ENCODE data around the gene MTMR10.

Gene MTMR10

DNA sequence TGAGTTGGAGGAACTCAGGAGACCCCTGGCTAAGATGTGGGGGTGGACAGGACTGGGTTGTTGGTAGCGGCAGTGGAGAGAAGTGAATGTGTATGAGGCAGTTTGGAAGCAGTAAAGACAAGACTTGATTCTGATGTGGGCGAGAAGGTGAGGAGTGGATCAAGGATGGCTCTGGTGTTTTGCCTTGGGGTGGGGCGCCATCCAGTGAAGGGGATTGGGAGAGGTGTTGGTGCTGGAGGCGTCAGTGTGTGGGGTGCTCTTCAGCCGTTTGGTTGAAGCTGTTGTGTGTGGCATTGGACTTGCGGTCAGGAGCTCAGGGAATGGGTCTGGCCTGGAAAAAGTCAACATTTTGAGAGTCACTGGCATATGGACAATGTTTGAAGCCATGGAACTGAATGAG lies 74.4 kb downstream of the MTMR10 start:
- FAIRE-seq = no peak

DNA sequence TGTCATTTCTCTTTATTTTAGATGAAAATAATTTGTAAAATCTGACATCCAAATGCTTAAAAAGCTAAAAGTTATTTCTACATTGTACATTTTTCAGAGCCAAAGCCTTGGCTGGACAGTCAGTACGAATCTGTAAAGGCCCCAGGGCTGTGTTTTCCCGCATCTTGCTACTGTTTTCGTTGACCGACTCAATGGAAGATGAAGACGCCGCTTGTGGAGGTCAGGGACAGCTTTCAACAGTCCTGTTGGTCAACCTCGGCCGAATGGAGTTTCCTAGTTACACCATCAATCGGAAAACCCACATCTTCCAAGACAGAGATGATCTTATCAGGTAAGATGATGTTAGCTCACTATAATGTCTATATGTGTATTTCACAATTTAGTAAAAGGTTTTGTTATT lies 77.7 kb downstream of the MTMR10 start:
- FAIRE-seq = no peak

DNA sequence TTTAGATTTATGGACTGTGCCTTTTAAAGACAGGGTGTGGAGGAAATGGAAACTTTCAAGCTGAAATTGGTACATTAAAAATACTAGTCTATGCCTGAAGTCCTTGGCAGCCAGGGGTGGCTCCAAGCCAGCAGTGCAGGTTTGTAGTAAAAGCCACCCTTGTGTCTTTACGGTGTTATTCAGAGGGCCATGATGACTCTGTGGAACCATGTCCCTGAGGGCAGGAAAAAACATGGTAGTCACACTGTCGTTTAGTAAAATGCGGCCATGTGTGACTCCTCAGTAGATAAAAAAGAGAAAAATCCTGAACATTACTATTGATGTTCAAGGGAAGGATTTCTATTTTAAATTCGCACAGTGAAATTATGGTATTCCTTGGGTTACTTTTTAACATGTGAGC lies 85.1 kb downstream of the MTMR10 start:
- no peak for FAIRE-seq

DNA sequence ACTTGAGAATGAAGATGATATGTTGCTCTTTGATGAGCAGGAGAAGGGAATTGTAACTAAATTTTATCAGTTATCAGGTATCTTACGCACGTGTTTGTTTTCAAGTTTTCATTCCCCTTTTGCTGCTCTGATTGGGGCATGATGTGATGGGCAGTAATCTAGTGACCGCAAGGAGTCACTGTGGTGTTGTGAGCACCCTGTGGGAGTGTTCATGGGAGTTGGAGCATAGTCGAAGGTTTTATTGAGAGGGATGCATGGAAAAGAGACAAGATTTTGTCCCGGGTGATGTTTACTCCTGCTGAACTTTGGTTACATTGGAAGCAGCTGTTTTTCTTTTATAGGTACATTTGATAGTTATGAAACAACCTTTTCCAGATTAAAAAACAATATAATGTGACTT lies 85.6 kb downstream of the MTMR10 start:
- no peak for FAIRE-seq

DNA sequence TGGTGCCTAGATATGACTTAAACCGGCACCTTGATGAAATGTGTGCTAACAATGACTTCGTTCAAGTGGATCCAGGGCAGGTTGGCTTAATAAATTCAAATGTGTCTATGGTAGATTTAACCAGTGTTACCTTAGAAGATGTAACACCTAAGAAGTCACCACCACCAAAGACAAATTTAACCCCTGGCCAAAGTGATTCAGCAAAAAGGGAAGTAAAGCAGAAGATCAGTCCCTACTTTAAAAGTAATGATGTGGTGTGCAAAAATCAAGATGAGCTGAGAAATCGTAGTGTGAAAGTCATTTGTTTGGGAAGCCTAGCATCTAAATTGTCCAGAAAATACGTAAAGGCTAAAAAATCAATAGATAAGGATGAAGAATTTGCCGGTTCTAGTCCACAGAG lies 86.6 kb downstream of the MTMR10 start:
- FAIRE-seq = no peak

DNA sequence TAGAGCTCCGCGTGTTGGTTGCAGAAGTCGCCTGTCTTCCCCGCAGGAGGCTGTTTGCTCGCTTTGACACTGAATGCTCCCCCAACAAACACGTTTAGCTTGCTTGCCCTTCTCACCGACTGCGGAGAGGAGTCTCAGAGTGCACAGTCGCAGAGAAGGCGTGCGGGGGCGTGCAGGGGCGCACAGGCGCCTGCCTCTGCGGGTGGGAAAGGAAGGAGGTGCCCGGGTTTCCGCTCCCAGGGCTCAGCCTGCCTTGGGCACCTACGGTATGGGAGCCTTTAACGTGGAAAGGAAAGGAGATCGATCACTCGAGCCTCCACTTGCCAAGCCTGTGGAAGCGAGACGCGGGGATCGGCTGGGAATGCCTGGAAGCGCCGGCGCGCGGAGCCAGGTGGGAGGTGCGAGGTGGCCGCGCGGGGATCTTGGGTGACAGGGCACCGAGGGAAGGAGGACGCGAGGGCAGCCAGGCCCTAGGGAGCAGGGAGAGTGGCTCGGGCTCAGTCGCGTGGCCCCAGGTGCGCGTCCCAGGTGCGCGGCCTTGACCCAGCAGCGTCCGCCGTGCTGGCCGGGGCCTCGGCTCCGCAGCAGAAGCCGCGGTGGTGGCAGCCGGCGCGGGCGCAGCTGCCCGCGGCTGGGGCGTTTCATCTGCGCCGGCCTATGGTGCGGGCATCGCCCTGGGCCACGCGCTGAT lies 87.8 kb downstream of the MTMR10 start, which contains the start of gene FAN1:
Gene FAN1 (plus strand): TSS at position 419 of the 691 bp plus-strand sequence. CDS start 749 bp downstream, outside the sequence.
- no peak for FAIRE-seq

DNA sequence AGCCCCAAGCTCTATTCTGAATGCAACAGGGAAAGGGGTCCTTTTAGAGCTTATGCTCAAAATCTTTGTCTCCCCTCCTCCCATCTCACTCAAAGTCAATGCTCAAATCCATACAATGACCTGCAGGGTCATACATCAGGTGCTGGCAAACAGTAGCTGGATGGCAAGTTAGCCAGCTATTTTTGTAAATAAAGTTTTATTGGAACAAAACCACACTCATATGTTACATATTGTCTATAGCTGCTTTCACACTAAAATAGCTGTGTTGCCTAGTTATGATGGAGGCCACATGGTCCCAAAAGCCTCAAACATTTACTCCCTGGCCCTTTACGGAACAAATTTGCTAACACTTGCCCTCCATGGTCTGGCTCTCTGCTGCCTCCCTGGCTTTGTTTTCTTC lies 89.5 kb downstream of the MTMR10 start:
- FAIRE-seq = no peak

DNA sequence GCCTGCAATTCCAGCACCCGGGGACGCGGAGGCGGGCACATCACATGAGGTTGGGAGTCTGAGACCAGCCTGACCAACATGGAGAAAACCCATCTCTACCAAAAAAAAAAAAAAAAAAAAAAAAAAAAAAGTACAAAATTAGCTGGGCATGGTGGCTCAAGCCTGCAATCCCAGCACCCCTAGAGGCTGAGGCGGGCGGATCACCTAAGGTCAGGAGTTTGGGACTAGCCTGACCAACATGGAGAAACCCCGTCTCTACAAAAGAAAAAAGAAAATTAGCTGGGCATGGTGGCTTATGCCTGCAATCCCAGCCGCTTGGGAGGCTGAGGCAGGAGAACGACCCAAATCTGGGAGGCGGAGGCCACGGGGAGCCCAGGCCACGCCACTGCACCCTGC lies 95.2 kb downstream of the MTMR10 start:
- FAIRE-seq = no peak

DNA sequence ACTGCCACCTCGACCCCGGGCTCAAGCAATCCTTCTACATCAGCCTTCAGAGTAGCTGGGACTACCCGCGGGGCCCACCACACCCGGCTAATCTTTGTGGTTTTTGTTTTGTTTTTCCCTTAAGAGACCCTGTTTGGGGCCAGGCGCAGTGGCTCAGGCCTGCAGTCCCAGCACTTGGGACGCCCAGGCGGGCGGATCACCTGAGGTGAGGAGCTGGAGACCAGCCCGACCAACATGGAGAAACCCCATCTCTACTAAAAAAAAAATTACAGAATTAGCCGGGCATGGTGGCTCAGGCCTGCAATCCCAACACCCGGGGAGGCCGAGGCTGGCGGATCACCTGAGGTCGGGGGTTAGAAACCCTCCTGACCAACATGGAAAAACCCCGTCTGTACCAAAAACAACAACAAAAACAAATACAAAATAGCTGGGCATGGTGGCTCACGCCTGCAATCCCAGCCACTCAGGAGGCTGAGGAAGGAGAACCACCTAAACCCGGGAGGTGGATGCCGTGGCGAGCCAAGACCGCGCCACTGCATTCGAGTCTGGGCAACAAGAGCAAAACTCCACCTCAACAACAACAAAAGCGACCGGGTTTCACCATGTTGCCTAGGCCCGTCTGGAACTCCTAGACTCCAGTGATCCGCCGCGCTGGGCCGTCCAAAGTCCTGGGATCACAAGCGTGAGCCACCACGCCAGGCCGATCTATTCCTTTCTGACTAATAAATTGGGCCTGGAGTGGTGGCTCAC lies 95.8 kb downstream of the MTMR10 start:
- FAIRE-seq = no peak

DNA sequence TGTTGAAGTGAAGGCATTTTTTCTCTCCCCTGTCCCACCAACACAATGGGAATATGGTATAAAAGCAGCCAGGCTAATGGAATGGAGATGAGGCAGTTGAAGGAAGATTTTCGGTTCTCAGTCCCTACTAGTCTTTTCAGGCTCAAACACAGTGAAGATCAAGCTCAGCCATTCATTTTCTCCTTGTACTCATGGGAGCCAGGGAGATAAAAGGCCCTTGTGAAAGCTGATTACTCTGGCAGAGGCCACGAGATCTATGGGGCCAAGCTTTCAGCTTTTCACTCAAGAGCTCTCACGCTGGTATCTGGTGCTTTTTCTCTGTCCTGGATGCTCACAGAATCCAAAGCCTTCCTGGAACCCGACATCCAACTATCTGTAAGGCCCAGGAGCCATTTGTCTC lies 102.2 kb downstream of the MTMR10 start:
- FAIRE-seq = no peak
